ENCODE data around the gene GLB1L.

GLB1L gene

GRCh38 chr2:219223831-219224610 lies 21.2 kb downstream of the GLB1L start:
- no peak overlapping the region for H3K4me3 ChIP-seq (replicated peaks; ENCODE audit: low read depth, low read length)
- TF ChIP-seq, protein P1, sequence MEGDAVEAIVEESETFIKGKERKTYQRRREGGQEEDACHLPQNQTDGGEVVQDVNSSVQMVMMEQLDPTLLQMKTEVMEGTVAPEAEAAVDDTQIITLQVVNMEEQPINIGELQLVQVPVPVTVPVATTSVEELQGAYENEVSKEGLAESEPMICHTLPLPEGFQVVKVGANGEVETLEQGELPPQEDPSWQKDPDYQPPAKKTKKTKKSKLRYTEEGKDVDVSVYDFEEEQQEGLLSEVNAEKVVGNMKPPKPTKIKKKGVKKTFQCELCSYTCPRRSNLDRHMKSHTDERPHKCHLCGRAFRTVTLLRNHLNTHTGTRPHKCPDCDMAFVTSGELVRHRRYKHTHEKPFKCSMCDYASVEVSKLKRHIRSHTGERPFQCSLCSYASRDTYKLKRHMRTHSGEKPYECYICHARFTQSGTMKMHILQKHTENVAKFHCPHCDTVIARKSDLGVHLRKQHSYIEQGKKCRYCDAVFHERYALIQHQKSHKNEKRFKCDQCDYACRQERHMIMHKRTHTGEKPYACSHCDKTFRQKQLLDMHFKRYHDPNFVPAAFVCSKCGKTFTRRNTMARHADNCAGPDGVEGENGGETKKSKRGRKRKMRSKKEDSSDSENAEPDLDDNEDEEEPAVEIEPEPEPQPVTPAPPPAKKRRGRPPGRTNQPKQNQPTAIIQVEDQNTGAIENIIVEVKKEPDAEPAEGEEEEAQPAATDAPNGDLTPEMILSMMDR (IDR thresholded peaks at IDR 0.05; ENCODE audit: low read length, missing control alignments), result no peak
- DNase-seq (ENCODE audit: low read depth), result no peak

DNA sequence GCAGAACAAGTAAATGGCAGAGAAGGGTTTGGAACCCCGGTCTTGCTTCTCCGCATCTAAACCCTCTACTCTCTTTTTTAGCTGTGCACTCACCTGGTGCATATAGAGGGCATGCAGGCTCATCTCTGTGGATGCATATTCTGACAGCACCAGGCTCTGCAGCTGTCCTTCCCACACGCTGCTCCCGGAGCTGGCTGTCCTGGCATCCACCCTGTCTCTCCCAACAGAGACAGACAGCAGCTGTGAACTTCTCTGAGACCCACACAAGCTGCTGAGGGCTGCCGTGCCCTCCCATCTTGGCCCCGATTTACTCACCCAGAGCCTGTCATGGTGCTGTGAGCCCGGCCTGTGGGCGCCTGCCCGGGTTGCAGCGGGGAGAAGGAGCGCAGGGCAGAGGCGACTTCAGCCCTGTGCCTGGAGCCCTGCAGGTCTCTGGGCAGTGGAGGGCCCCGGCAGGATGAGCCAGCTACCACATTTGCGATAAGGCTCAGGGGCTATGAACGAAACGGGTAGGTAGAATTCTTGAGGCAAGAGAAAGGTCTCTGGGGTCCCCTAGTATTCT lies 23.2 kb downstream of the GLB1L start:
- H3K4me3 ChIP-seq (replicated peaks; ENCODE audit: low read depth, low read length), result no peak overlapping the region
- TF ChIP-seq, protein P1 (IDR thresholded peaks at IDR 0.05; ENCODE audit: low read length, missing control alignments), result no peak
- no peak for DNase-seq (ENCODE audit: low read depth)

DNA sequence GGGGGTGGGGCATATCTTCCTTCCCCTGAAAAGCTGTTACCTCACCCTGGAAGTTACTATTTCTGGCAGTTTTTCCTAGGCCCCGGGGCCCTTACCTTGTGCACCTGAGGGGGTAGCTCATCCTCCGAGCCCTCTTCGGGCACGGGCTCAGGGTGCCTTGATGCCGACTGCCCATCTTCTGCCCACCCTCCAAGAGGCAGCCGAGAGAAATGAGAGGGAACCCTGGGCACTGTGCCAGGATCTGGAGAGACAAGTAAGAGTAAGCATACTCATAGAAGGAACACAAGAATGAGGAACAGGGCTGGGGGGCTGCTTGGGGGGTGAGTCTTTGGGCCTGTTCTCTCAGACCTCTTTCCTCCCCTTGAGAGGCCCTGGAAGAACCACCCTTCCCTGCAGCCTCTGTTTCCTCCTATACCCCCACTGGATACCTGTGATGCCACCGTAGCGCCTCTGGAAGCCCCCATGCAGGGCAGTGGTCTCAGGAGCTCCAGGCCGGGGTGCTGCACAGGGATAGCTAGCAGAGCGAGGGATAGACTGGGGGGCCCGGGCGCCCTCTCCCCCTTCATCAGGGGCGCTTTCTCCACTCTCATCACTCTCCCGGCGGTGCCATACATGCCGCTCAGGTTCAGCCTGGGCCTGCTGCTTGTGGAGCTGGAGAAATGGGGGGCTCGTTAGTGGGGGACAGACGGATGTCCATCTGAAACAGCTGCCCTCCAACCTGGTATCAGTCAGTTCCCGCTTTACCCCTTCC lies 24.4 kb downstream of the GLB1L start:
- TF ChIP-seq, protein P1 (IDR thresholded peaks at IDR 0.05; ENCODE audit: low read length, missing control alignments), result no peak

DNA sequence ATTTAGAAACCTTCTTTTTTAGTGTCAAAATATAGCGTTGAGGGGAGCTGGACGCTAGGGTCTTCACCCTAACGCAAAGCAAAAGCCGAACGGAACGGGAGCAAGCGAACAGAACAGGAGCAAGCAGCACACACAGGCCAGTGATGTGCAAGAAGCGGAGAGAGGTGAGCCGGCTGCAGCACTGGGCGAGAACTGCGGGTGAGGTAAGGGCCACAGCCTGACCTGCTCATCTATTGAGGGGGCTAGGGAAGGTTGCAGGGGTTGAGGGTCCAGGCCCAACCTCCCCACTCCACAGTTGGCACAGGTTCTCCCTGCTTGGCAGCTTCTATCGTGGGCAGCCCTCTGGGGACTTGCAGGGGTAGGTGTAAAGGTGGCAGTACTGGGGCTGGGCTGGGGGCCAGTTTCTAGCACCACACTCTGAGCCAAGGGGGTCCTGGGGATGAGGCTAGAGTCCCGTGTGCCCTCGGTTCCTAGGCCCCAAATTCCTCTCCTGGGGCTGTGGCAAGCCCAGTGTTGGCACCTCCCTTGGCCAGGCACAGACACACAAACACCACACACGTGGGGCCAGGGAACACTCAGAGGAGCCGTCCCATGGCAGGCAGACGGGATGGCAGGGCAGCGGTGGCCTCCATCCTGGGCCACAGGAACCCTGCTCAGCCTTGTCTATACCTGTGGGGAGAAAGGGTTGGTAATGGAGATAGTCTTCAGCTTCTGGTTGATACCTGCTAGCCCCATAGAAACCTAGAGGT lies 25.3 kb downstream of the GLB1L start:
- TF ChIP-seq, protein P1 (IDR thresholded peaks at IDR 0.05; ENCODE audit: low read length, missing control alignments), result no peak
- H3K4me3 ChIP-seq (replicated peaks; ENCODE audit: low read depth, low read length), result no peak overlapping the region
- no peak for DNase-seq (ENCODE audit: low read depth)

More for the DNA sequence above, 24.4 kb downstream of the GLB1L start:
- DNase-seq (ENCODE audit: low read depth), result no peak
- no peak overlapping the region for H3K4me3 ChIP-seq (replicated peaks; ENCODE audit: low read depth, low read length)

DNA sequence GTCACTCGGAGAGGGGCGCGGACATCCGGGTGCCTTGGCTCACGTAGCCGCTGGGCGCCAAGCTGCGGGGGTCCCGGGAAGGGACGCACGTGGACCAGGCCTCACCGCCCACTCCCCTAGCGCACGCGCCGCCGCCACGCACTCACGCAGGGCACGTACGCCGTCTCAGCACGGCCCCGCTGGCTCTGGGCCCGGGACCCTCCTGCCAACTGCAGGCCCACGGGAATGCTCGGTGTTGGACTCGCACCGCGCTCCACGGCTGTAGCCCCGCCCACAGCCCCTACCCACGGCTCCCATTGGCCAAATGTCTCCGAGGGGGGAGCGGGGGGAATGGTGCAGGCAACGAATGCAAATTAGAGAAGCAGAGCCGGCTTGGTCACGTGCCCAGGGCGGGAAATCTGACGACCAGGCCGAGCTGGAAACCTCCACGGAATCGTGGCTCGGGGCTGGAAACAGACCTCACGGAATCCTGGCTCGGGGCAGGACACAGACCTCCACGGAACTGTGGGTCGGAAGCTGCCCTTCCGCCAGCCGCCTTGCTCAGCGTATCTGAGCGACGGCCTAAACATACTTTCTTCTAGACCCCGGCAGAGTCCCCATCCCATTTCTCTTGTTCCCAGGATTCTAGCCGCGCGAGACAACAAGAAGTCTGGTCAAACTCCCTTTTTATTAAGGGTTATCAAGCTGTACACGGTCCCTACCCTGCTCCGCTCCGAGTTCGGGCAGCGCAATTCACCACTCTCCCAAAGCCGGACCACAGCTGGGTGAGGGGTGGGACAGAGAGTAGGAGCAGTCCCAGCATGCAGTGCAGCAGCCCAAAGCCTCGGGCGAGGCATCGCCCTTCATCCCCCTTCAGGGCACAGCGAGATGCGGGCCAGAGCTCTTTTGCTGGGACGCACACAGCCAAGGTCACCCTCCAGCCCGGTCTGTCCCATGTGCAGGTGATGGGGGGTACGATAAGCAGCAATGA lies 26.2 kb downstream of the GLB1L start, which contains the start of gene ABCB6:
TSS of gene ABCB6 (minus strand) at position 227 of the 970 bp plus-strand sequence. CDS start 285 bp downstream, outside the sequence.
- TF ChIP-seq, protein P1 (IDR thresholded peaks at IDR 0.05; ENCODE audit: low read length, missing control alignments), result no peak
- H3K4me3 ChIP-seq (replicated peaks; ENCODE audit: low read depth, low read length), result peak within 1 kb of the TSS; percentile 63
- peak; percentile 96 for DNase-seq (ENCODE audit: low read depth)
